Gastrocnemius medialis (tissue), 4 donors: Measurements from ENCODE around the gene LMBR1.

Experiments used
- POLR2A ChIP-seq, 2 donors: fragments of 450-650 bp; IDR thresholded peaks; one replicate each; pipeline ENCODE4 v1.6.1; 2017; ENCODE audit warnings: antibody characterized with exemption in 2 of 2, mild to moderate bottlenecking in 2 of 2, moderate library complexity in 2 of 2
- TF ChIP-seq, protein P1 (sequence below), 5 experiments: fragments of 450-650 bp in 3 of 5; fragments of 200-600 bp in 2 of 5; sonication (generic) in 2 of 5; IDR thresholded peaks in 4 of 5; conservative IDR thresholded peaks in 1 of 5; 1 replicate in 4 of 5; 2 replicates in 1 of 5; pipeline ENCODE4 v1.5.1; 2016 to 2019; ENCODE audit warnings: antibody characterized with exemption in 5 of 5, mild to moderate bottlenecking in 3 of 5, moderate library complexity in 3 of 5

DNA sequence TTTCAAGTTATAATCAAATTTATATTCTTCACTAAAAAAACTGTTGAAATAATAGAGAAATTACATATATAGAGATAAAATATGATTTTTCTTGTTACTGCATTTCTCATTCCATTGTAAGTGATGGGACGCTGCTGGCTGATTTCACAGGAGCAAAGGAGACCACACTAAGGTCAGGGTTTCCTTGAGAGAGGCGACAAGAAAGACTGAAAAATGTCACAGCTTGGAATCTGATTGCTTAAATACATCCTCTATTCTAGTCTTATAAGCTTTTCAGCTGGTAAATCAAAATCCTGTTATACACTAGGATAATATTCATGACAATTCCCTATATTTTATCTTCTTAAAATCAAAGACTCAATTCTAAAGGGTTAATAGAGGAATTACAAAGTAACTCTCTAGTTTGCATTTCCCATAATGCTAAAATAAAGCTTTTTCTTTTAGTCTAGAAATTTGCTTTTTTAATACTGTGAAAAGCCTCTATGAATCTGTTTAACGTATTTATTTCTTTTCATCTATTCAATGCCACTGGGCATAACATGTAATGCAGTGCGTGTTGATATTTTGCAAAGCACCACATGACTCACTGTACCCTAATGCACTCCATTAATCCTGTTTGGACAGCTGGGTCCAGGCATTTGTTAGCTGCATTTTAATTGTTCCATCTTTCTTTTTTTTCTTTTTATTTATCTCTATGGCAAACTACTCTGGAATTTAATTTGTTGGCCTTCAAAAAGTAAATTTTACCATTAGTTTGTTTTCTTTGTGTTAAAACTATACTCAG is 170.7 kb downstream of the LMBR1 start:
- TF ChIP-seq, protein P1, sequence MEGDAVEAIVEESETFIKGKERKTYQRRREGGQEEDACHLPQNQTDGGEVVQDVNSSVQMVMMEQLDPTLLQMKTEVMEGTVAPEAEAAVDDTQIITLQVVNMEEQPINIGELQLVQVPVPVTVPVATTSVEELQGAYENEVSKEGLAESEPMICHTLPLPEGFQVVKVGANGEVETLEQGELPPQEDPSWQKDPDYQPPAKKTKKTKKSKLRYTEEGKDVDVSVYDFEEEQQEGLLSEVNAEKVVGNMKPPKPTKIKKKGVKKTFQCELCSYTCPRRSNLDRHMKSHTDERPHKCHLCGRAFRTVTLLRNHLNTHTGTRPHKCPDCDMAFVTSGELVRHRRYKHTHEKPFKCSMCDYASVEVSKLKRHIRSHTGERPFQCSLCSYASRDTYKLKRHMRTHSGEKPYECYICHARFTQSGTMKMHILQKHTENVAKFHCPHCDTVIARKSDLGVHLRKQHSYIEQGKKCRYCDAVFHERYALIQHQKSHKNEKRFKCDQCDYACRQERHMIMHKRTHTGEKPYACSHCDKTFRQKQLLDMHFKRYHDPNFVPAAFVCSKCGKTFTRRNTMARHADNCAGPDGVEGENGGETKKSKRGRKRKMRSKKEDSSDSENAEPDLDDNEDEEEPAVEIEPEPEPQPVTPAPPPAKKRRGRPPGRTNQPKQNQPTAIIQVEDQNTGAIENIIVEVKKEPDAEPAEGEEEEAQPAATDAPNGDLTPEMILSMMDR (IDR thresholded peaks at IDR 0.05 in 4 of 5, conservative IDR thresholded peaks at IDR 0.05 in 1 of 5), result no peak
- TF ChIP-seq POLR2A (IDR thresholded peaks at IDR 0.05), result no peak
